Mesenchymal stem cell (in vitro differentiated cells and primary cell): ENCODE results near the gene GNLY.

Source experiments
- DNase-seq: peaks from one replicate; pipeline ENCODE4 v3.0.0-alpha.2; 2013
- H2AFZ ChIP-seq: one replicate; pipeline ENCODE4 v1.6.1; 2013; ENCODE audit warnings: low read depth, mild to moderate bottlenecking, control low read depth, inconsistent platforms, low read length, moderate library complexity
- H2AK5ac ChIP-seq: 2 replicates; pipeline ENCODE4 v1.6.1; 2013; ENCODE audit warnings: low read length, moderate library complexity, mild to moderate bottlenecking, inconsistent platforms; ENCODE audit not compliant: severe bottlenecking
- H2BK120ac ChIP-seq: one replicate; pipeline ENCODE4 v1.6.1; 2013; ENCODE audit warnings: low read depth, mild to moderate bottlenecking, inconsistent platforms, low read length, moderate library complexity
- H2BK12ac ChIP-seq, 2 experiments: one replicate each; pipeline ENCODE4 v1.6.1; 2013; ENCODE audit warnings: inconsistent platforms in 2 of 2, low read length in 2 of 2, mild to moderate bottlenecking in 2 of 2, moderate library complexity in 2 of 2, control low read depth in 1 of 2
- H2BK15ac ChIP-seq: one replicate; pipeline ENCODE4 v1.6.1; 2013; ENCODE audit warnings: mild to moderate bottlenecking, low read depth, inconsistent platforms; ENCODE audit not compliant: poor library complexity, severe bottlenecking
- H2BK5ac ChIP-seq: 2 replicates; pipeline ENCODE4 v1.6.1; 2013; ENCODE audit warnings: low read depth, mild to moderate bottlenecking, low read length, control low read depth, inconsistent platforms; ENCODE audit not compliant: poor library complexity, severe bottlenecking
- H3K14ac ChIP-seq, 2 experiments: one replicate each; pipeline ENCODE4 v1.6.1; 2013; ENCODE audit warnings: inconsistent platforms in 2 of 2, low read length in 2 of 2, control low read depth in 1 of 2, mild to moderate bottlenecking in 1 of 2, moderate library complexity in 1 of 2
- H3K18ac ChIP-seq, 2 experiments: one replicate each; pipeline ENCODE4 v1.6.1; 2013; ENCODE audit warnings: inconsistent platforms in 2 of 2, low read length in 2 of 2, control low read depth in 1 of 2, low read depth in 1 of 2, mild to moderate bottlenecking in 1 of 2
- H3K23ac ChIP-seq, 2 experiments: one replicate each; pipeline ENCODE4 v1.6.1; 2013; ENCODE audit warnings: inconsistent platforms in 2 of 2, low read length in 2 of 2, mild to moderate bottlenecking in 2 of 2, moderate library complexity in 2 of 2, control low read depth in 1 of 2
- H3K27ac ChIP-seq: 2 replicates; pipeline ENCODE4 v1.5.1; 2013; ENCODE audit warnings: mild to moderate bottlenecking, moderate library complexity, low read length, control low read depth, inconsistent platforms; ENCODE audit not compliant: poor library complexity, severe bottlenecking
- H3K27me3 ChIP-seq, 2 experiments: 2 replicates each; pipeline versions ENCODE4 v1.6.1 to v1.7.0; 2013; ENCODE audit warnings: low read length in 2 of 2, mild to moderate bottlenecking in 2 of 2, moderate library complexity in 2 of 2, control low read depth in 1 of 2, inconsistent platforms in 1 of 2; ENCODE audit not compliant: control insufficient read depth in 1 of 2, insufficient read depth in 1 of 2
- H3K36me3 ChIP-seq, 2 experiments: 2 replicates each; pipeline versions ENCODE4 v1.6.1 to v1.7.0; 2013; ENCODE audit warnings: low read length in 2 of 2, control low read depth in 1 of 2, inconsistent platforms in 1 of 2, low read depth in 1 of 2, mild to moderate bottlenecking in 1 of 2; ENCODE audit not compliant: insufficient read depth in 2 of 2, control insufficient read depth in 1 of 2
- H3K4ac ChIP-seq, 2 experiments: one replicate each; pipeline ENCODE4 v1.6.1; 2013; ENCODE audit warnings: inconsistent platforms in 2 of 2, low read length in 2 of 2, mild to moderate bottlenecking in 2 of 2, moderate library complexity in 2 of 2, control low read depth in 1 of 2, low read depth in 1 of 2
- H3K4me1 ChIP-seq: 2 replicates; pipeline ENCODE4 v1.6.1; 2013; ENCODE audit warnings: low read depth, low read length, control low read depth; ENCODE audit not compliant: control insufficient read depth, insufficient read depth
- H3K4me2 ChIP-seq: 2 replicates; pipeline ENCODE4 v1.6.1; 2013; ENCODE audit warnings: low read length, mild to moderate bottlenecking, inconsistent platforms; ENCODE audit not compliant: poor library complexity, severe bottlenecking
- H3K4me3 ChIP-seq, 2 experiments: 2 replicates each; pipeline versions ENCODE4 v1.5.1 to v1.7.0; 2013; ENCODE audit warnings: low read length in 2 of 2, mild to moderate bottlenecking in 2 of 2, control low read depth in 1 of 2, low read depth in 1 of 2; ENCODE audit not compliant: insufficient read depth in 1 of 2
- H3K79me1 ChIP-seq: replicated peaks from 2 replicates; pipeline ENCODE4 v1.6.1; 2013; ENCODE audit warnings: mild to moderate bottlenecking, control low read depth, low read length, inconsistent platforms; ENCODE audit not compliant: poor library complexity, severe bottlenecking
- H3K9ac ChIP-seq: 2 replicates; pipeline ENCODE4 v1.7.0; 2013; ENCODE audit warnings: mild to moderate bottlenecking, low read length, moderate library complexity
- H3K9me3 ChIP-seq: 2 replicates; pipeline ENCODE4 v1.7.0; 2013; ENCODE audit warnings: mild to moderate bottlenecking, low read length; ENCODE audit not compliant: control insufficient read depth
- H4K8ac ChIP-seq: one replicate; pipeline ENCODE4 v1.6.1; 2013; ENCODE audit warnings: inconsistent platforms, mild to moderate bottlenecking, low read length, moderate library complexity
- H4K91ac ChIP-seq: one replicate; pipeline ENCODE4 v1.6.1; 2013; ENCODE audit warnings: mild to moderate bottlenecking, low read length, inconsistent platforms
- WGBS: methylation state at CpG from one replicate; pipeline ENCODE4 v1.1.7; 2013; ENCODE audit warnings: mixed read lengths; 5-methylcytosine and 5-hydroxymethylcytosine counted together

Gene GNLY

GRCh38 chr2:85695691-85696668 lies 1.8 kb downstream of the GNLY start:
- no peak overlapping the region for H2BK12ac ChIP-seq
- no peak overlapping the region for H2BK15ac ChIP-seq
- H3K9ac ChIP-seq, result no peak overlapping the region
- H3K4me2 ChIP-seq, result no peak overlapping the region
- H2AFZ ChIP-seq, result no peak overlapping the region
- 88% methylated on average over 12 of the region's 12 CpGs for WGBS
- peaks cover 10% of the 10 kb centered on the region for H3K4me1 ChIP-seq
- no peak overlapping the region for H3K4ac ChIP-seq
- no peaks in the 10 kb centered on the region for H3K79me1 ChIP-seq
- H3K36me3 ChIP-seq, result no peaks in the 10 kb centered on the region
- H3K18ac ChIP-seq, result no peak overlapping the region
- H3K14ac ChIP-seq, result no peak overlapping the region
- H2BK120ac ChIP-seq, result no peak overlapping the region
- H3K4me3 ChIP-seq, result no peak overlapping the region
- no peak overlapping the region for H2AK5ac ChIP-seq
- H3K9me3 ChIP-seq, result no peaks in the 10 kb centered on the region
- peaks cover 0 to 10% of the 10 kb centered on the region in 2 experiments for H3K27me3 ChIP-seq
- no peak overlapping the region for H3K23ac ChIP-seq
- H4K8ac ChIP-seq, result no peak overlapping the region
- no peak overlapping the region for H4K91ac ChIP-seq
- no peak overlapping the region for H3K27ac ChIP-seq
- DNase-seq, result no peak
- H2BK5ac ChIP-seq, result no peak overlapping the region

GRCh38 chr2:85697096-85697495 lies 2.9 kb downstream of the GNLY start:
- Histone ChIP-seq H2BK5ac (no peak overlapping the region), H2AK5ac (no peak overlapping the region), H3K4me2 (no peak overlapping the region), H2AFZ (no peak overlapping the region), H3K4me1 (peaks cover 11% of the 10 kb centered on the region), H4K8ac (no peak overlapping the region), H3K18ac (no peak overlapping the region), H2BK120ac (no peak overlapping the region), H3K14ac (peak overlapping the region in 1 of 2 experiments; percentile 3), H4K91ac (peak overlapping the region; percentile 20), H2BK15ac (no peak overlapping the region), H3K27ac (no peak overlapping the region), H3K79me1 (no peaks in the 10 kb centered on the region), H3K23ac (no peak overlapping the region), H3K9ac (no peak overlapping the region), H3K4me3 (no peak overlapping the region), H3K4ac (no peak overlapping the region), H3K36me3 (no peaks in the 10 kb centered on the region), H3K27me3 (peaks cover 0 to 10% of the 10 kb centered on the region in 2 experiments), H3K9me3 (no peaks in the 10 kb centered on the region), H2BK12ac (no peak overlapping the region)
- 82% methylated on average over 3 of the region's 3 CpGs for WGBS
- no peak for DNase-seq

GRCh38 chr2:85697716-85698115 lies 3.6 kb downstream of the GNLY start:
- H2BK12ac ChIP-seq, result no peak overlapping the region
- no peak overlapping the region for H4K91ac ChIP-seq
- peak overlapping the region in 1 of 2 experiments; percentile 43 for H3K4ac ChIP-seq
- no peaks in the 10 kb centered on the region for H3K9me3 ChIP-seq
- H3K14ac ChIP-seq, result no peak overlapping the region
- H2BK5ac ChIP-seq, result no peak overlapping the region
- no peak for DNase-seq
- no peak overlapping the region for H2BK15ac ChIP-seq
- no peak overlapping the region for H3K27ac ChIP-seq
- no peaks in the 10 kb centered on the region for H3K36me3 ChIP-seq
- no peak overlapping the region for H3K4me3 ChIP-seq
- no peak overlapping the region for H3K9ac ChIP-seq
- H4K8ac ChIP-seq, result no peak overlapping the region
- no peak overlapping the region for H3K23ac ChIP-seq
- H2AK5ac ChIP-seq, result no peak overlapping the region
- H3K4me2 ChIP-seq, result no peak overlapping the region
- no peaks in the 10 kb centered on the region for H3K79me1 ChIP-seq
- peaks cover 11% of the 10 kb centered on the region for H3K4me1 ChIP-seq
- H2AFZ ChIP-seq, result no peak overlapping the region
- H3K27me3 ChIP-seq, result peaks cover 0 to 10% of the 10 kb centered on the region in 2 experiments
- no peak overlapping the region for H2BK120ac ChIP-seq
- H3K18ac ChIP-seq, result no peak overlapping the region
- 35% methylated on average over 2 of the region's 2 CpGs for WGBS

GRCh38 chr2:85698184-85698879 lies 4.2 kb downstream of the GNLY start:
- WGBS, result 84% methylated on average over 9 of the region's 11 CpGs
- H4K91ac ChIP-seq, result no peak overlapping the region
- H2AK5ac ChIP-seq, result no peak overlapping the region
- no peak overlapping the region for H2BK5ac ChIP-seq
- no peak overlapping the region for H3K23ac ChIP-seq
- H3K18ac ChIP-seq, result no peak overlapping the region
- DNase-seq, result no peak
- no peaks in the 10 kb centered on the region for H3K36me3 ChIP-seq
- peaks cover 0 to 10% of the 10 kb centered on the region in 2 experiments for H3K27me3 ChIP-seq
- H3K27ac ChIP-seq, result no peak overlapping the region
- no peak overlapping the region for H4K8ac ChIP-seq
- H3K4me1 ChIP-seq, result peaks cover 12% of the 10 kb centered on the region
- peak overlapping the region in 1 of 2 experiments; percentile 43 for H3K4ac ChIP-seq
- H3K4me3 ChIP-seq, result no peak overlapping the region
- no peak overlapping the region for H3K14ac ChIP-seq
- no peak overlapping the region for H3K9ac ChIP-seq
- H2BK15ac ChIP-seq, result no peak overlapping the region
- no peaks in the 10 kb centered on the region for H3K9me3 ChIP-seq
- no peaks in the 10 kb centered on the region for H3K79me1 ChIP-seq
- no peak overlapping the region for H2BK12ac ChIP-seq
- no peak overlapping the region for H2AFZ ChIP-seq
- no peak overlapping the region for H3K4me2 ChIP-seq
- H2BK120ac ChIP-seq, result no peak overlapping the region
